GM21381 (cell line): ENCODE measurements around the gene FILIP1L.
"Not testable (repeated sequence)": the region's sequence is repeated elsewhere in the genome, so short reads cannot be mapped to it uniquely, and the experiment has no call there.

ENCODE experiments used
- ATAC-seq: cut with Tn5 transposase; IDR thresholded peaks from one replicate; pipeline ENCODE4 v1.9.1; 2021; ENCODE audit warnings: mild to moderate bottlenecking, moderate library complexity; ENCODE audit not compliant: unreplicated experiment

The FILIP1L gene

DNA sequence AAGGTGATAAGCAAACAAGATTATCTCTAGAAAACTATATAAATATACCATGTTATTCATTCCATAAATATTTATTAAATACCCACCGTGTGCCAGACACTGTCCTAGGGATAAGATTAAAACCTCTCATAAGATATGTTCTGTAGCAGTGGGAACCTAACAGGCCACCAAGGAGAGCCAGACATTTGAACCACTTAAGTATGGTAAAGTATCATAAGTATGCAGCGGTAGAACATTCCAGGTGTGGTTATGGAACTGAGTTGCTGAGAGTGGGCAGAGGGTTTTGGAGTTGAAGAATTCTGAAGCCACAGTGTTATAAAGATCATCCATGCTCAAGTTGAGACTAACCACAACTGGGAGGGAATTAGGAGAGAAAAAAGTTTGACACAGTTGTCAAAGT is 14.7 kb downstream of the FILIP1L start:
- no peak for ATAC-seq

DNA sequence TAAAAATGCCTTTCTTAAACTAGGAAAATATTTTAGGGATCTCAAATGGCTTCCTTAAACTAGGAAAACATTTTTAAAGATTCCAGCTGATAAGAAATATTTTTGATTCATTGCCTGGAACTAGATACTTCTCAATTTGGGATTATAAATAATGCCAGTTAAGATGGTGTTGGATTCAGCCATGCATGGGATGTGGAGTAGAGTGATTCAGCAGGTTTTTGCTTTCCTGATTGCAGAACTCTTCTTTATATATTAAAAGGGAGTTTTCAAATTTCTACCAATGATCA is 15.6 kb downstream of the FILIP1L start:
- no peak for ATAC-seq

DNA sequence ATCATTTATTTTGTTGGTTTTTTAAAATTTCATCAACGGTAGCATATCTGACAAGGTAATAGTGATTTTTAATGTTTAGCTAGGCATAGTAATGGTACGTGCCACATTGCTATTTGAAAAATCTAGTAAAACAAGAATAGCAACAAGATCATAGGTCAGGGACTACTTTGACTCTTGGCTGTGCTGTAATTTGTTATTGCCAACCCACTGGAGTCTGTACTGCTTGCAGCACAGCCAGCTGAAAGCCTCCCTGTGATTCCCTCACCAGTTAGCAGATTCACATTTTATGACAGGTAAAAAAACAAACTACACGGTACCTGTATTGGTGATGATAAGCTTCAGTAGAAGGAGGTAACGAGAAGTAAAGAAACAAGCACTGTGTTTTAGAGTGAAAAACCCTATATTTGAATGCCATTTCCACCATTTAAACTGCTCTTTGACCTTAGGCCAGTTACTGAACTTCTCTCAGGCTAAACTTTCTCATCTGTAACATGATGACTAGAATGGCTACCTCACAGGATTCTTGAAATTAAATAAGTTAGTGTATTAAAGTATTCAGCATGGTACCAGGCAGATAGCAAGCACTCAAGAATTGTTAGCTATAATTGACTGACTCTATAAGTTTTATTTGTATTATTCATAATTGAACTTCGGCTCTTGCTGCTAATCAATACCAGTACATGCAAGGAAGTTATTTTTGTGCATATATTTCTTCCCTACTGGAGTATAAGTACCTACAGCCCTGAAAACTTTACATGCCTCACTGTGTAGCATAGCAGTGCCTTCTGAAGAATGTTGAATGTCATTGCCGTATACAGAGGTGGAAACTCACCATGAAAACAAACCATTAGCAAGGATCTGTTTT is 16.1 kb downstream of the FILIP1L start:
- ATAC-seq = no peak

DNA sequence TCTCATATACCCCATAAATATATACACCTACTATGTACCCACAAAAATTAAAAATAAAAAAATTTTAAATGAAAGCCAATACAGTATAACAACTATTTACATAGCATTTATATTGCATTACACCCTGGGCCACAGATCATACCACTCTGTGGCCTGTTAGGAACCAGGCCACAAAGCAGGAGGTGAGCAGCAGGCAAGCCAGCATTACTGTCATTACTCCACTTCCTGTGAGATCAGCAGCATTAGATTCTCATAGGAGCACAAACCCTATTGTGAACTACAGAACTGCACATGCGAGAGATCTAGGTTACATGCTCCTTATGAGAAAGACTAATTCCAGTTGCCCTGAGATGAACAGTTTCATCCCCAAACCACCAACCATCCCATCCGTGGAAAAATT is 17.4 kb downstream of the FILIP1L start:
- ATAC-seq = no peak

DNA sequence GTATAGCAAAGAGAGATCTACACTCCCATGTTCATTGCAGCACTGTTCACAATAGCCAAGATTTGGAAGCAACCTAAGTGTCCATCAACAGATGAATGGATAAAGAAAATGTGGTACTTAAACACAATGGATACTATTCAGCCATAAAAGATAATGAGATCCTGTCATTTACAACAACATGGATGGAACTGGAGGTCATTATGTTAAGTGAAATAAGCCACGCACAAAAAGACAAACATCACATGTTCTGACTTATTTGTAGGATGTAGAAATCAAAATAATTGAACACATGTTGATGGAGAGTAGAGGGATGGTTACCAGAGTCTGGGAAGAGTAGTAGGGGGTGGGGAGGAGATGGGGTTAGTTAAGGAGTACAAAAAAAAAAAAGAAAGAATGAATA is 18.0 kb downstream of the FILIP1L start:
- ATAC-seq = not testable (repeated sequence)

DNA sequence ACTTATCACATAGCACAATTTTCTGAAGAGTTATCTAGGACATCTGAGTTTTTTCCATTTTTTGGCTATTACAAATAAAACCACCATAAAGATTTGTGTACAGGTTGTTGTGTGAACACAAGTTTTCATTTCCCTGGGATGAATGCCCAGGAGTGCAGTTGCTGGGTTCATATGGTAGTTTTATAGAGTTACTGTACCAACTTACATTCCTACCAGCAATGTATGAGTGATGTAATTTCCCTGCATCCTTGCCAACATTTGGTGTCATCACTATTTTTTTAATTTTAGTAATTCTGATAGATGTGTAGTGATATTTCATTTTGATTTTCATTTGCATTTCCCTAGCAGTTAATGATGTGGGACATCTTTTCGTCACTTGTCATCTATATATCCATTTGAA is 20.5 kb downstream of the FILIP1L start:
- ATAC-seq = no peak

DNA sequence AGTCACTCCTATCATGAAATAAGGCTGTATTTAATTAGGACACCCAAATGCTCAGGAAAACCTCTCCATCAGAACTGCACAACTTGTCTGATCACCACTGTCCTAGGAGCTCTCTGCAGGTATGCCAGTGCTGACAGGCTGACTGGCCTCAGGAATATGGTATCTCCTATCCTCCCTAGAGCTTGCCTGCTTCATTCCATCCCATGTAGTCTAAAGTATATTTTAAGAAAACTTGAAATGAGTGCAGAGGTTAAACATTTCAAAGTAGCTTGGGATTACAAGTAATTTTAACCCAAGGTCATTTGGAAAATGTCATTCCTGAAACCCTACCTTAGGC is 23.7 kb downstream of the FILIP1L start:
- peak; percentile 5 for ATAC-seq

DNA sequence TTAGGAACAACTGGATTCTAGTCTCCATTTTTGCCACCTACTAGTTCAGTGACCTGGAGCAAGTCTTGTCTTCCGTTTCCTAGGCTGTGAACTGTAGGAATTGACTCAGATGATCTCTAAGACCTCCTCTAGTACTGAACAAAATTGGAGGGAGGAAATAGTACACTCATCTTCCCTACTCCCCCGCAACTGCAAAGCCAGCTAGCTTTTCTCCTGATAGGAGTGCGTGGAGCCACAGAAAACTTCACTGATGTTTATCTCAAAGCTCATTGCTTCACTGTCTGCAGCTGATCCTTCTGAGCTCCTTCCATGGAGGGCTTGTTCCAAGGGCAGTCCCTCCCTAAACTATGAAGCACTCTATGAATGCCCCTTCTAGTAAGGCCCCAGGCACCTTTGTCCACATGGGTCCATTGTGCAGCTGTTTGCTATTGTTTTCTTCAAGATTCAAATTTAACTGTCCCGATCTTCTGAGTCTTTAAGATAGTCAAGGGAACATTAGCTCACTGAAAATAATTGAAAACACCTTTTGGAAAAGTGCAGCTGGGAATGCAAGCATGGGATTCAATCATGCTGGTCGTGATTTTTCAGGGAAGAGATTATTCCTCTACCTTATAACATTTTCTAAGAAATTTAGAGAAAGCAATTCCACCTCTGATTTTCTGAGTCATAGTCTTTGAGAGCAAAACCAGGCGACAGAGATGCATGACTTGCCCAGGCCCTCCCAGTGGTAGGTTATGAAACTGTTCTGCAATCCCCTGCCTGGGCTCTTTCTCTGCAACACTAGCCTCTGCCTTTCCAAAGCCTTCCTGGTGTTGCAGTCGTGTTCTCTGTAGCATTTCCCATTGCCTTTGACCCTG is 24.3 kb downstream of the FILIP1L start:
- ATAC-seq = peak; percentile 59

DNA sequence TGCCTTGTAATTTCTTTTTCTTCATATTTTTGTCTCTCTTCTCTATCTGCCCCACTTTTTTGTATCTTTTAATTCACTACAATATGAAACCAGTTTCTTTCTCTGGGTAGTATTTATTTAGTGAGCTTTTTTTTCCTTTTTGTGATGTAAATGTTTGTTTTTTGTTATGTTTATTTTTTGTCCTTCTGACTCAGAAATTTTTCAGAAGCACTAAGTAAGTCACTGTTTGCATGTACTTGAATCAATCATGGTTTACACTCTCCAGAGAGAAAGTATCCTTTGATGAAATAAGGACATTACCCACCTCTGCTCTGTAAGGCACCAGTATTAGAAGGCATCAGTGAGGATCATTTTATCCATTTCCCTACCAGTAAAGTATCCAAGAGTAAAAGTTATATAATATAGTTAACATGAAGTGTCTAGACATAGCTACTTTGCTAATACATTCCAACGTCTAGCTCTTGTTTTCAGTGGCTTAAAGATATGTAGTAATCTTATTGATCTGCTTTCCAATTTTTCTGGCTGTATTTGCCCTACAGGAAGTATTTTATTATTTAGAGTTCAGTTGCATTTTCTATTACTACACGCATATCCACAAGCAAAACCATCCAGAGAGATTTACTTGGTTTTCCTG is 25.4 kb downstream of the FILIP1L start:
- ATAC-seq = no peak

DNA sequence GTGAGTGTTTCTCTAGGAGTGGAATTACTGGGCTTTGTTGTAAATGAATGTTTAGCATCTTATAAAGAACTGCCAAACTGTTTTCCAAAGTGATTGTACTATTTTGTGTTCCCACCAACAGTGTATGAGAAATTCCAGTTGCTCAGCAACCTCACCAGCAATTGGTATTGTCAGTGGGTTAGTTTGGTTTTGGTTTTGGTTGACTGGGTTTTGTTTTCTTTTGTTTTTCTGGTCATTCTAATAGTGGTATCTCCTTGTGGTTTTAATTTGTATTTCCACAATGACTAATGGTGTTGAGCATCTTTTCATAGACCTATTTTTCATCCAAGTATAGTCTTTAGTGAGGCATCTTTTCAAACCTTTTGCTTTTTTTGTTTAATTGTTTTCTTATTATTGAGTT is 27.1 kb downstream of the FILIP1L start:
- peak; percentile 93 for ATAC-seq

DNA sequence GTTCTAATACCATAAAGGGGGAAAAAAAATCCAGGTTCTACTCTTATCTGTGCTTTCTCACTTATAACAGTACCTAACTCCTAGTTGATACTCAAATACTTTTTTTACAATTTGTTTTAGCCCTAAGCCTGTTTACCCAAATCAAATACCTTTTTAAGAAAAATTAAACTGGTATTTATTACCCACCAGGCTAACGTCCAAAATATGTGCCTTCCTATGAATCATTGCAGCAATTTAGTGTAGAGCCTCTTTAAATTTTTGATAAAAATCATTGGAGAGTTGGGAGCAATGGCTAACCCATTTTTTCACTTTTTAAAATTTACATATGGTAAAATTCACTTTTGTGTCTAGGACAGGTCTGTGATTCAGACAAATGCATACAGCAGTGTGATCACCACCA is 27.9 kb downstream of the FILIP1L start:
- no peak for ATAC-seq

DNA sequence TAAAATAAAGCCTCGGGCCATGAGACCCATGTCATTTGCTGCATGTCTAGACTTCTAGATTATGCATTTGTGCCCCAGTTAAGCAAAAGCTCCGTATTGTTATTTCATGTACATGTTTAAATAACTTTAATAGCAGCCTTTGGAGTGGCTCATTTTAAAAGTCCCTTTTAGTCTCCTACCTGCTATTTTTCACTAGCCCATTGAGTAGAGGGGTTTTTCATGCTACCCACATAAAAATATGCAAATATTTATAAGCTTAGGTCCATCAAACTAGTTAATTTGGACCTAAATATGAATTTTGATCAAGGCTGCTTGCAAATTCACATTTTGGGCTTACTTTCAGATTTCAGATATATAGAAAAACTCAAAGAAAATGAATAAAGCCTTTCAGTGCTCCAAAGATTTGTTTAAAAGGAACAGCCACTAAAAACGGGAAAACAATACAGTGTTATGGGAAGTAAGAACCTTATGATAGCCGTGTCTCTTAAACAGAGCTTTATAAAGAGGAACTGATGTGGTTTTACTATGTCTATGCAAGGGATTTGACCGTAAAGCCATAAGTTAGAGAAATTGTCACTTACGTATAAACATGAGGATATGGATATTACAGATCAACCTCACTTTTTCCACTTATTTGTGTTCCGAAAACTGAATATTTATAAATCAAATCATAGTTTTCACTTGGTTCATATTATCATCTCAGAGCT is 30.0 kb downstream of the FILIP1L start:
- no peak for ATAC-seq

DNA sequence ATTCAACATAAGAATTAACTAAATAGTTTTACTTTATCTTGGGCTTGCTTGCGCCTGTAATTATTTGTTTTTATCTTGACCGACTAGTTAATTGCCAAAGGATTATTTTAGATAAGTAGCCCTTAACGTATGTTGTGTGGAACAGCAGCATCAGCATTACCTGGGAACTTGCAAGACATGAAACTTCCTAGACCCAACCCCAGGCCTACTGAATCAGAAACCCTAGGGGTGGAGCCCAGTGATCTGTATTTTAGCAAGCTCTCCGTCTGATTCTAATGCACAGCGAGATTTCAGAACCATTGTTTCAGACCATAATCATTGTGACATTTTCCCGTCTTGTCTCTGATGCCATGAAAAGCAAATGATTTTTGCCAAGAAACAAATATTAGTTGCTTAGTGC is 31.1 kb downstream of the FILIP1L start:
- no peak for ATAC-seq

DNA sequence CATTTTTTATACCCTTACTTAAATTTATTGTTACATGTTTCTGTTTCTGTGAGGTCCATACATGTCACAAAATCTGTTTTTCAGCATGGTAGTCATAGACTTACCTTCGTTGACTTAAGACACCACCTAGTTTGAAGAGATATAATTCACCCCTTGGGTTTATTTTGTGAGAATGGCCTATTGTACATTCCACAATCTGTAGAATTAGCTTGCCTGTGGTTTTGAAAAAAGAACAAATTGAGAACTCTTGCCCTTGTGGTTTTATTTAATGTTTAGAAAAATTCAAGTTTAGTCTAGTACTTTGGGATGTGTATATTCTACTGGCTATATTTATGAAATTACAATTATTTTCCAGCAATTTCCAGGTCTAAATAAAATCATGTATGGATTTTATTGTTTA is 31.6 kb downstream of the FILIP1L start:
- ATAC-seq = no peak

DNA sequence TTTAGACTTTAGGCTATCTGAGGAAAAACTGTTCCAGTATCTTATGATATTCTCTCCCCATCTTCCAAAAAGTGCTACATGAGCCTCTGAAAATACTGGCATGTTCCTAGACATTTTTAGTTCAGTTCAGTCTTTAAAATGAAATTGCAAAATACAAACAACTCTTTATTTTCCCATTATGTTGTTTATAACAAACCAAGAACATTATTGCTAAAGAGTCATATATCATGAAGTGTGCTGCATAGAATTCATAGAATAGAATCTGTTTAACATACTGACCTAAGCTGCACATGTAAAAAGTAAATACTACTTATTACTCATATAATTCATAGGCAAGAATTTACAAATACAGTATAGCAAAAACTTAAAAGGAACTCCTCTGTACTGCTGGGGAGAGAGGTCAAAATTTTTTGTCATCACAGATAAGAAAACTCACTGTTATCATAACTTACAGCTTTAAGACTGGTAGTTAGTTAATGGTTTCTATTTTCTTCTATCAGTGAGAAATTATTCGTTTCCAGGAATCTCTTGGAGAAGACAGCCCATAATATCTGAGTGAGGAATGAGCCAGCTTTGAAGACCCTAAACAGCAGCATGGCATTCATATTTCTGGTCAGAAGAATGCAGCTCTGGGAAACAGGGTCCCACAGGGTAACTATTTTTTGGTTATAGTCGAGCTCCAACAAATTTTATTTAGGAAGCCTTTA is 32.2 kb downstream of the FILIP1L start:
- ATAC-seq = no peak

DNA sequence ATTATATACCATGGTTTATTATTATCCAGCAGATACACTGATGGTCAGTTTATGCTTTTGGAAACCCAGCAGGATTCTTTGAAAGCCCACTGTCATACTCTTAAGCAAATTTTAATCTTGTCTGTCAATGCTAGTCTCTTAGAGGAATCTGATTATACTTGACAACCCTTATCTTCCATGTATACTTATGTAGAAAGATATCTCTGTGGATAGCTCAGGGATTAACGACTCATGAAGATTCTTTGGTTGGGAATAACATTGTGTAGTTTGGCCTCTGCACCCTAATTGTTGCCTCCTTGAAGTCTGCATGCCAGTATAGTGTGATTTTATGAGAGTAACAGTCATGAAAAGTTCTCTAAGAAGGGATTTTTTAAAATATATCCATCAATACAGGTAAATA is 33.0 kb downstream of the FILIP1L start:
- ATAC-seq = no peak

DNA sequence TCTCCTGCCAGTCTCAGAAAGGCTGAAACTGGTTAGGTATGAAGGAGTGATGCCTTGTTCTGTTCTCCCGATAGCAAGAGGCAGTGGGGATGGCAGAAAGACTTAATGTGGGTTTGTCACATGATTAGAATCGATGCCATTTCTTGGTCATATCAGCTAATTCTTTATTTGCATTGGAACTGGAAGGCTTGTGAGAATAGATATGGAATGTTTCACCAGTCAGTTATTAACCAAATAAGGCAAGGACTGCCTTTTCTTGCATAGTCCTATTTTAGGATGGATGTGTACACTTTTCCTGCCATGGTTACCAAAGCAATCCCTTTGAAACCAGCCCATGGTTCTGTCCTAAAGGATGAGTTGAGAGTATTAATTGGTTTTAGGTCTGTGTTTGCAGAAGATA is 33.7 kb downstream of the FILIP1L start:
- no peak for ATAC-seq

DNA sequence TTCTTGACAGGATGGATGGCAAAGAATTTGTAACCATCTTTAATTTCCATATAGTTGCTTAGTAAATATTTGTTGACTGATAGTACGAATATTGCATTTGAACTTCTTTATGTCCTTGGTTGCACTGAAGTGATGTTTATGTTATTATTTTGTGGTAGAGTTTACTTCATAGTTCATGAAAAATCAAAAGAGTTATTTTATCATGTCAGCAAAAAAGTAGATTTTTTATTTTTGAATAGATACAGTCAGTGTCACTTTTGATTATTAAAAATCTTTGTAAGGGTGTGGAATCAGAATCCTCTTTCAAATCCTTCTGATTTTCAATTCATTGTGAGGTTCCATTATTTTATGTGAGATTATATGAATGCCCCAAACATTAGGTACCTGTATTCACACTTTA is 35.0 kb downstream of the FILIP1L start:
- no peak for ATAC-seq

DNA sequence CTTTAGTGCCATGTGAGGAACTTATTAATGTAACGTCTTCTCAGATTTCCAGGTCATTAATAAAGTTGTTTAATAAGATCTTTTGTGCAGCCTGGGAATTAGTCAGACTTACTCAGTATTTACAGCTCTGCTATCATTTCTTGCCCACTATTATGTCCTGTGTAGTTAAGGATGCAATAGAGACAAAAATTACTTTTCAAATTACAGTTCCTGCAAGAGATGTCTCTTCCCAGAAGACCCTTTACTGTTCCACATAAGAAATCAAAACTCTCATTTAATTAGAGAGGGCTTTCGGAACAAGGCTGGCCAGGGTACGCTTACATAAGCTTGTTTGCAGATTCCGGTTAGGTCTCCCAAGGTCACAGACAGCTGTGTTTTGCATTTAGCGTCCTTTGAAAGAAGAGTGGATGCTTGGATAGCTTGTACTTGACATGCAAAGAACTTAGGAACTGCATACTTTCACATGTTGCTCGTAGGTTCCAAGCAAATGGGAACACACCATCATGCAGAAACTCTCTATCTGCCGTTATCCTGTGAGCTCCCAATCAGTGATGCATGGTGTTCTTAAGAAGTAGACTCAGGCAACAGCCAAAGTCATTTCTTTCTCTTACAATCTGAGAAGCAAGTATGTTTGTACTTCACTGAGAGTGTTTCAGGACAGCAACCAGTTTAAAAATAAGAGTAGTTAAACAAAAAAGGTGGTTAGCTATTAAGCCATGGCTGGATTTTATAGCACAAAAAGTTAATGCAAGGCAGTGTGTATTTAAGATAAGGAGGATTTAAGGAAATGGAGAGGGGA is 37.4 kb downstream of the FILIP1L start:
- no peak for ATAC-seq
